SK-N-SH (cell line): ENCODE measurements around the gene NOD2. TPM values are rescaled to one million over a fixed set of nuclear protein-coding genes. Genes with fewer than 3 reads are reported as not detected.

Experiments
- CTCF ChIA-PET: fragments of 300-600, 350-600 bp; formaldehyde crosslinking; extraction: SDS; loops from one replicate; lab custom pipeline; 2021; lab: Yijun Ruan, JAX
- POLR2A ChIA-PET: fragments of 350-600 bp; sonication (Branson Sonifier 250); formaldehyde crosslinking; extraction: SDS; loops from one replicate; lab custom pipeline; 2020; ENCODE audit warnings: antibody characterized with exemption, inconsistent platforms; lab: Yijun Ruan, JAX
- DNase-seq: peaks from one replicate; pipeline ENCODE4 v3.0.0; 2012
- H2AFZ ChIP-seq: fragments of 200-600 bp; sonication (generic); 2 replicates; pipeline ENCODE4 v1.8.1; 2016; ENCODE audit warnings: antibody characterized with exemption, mild to moderate bottlenecking, low read depth
- H3F3A ChIP-seq: fragments of 200-600 bp; sonication (generic); replicated peaks from 2 replicates; pipeline ENCODE3; 2016; ENCODE audit warnings: antibody characterized with exemption, mild to moderate bottlenecking; ENCODE audit not compliant: insufficient read depth
- H3K27ac ChIP-seq, 2 experiments: fragments of 200-500 bp in 1 of 2; fragments of 200-600 bp in 1 of 2; sonication (Bioruptor generic) in 1 of 2; sonication (generic), shearing (Covaris generic) in 1 of 2; 2 replicates each; pipeline versions ENCODE4 v1.5.1 to v1.6.1; 2014 to 2016; ENCODE audit warnings: low read depth in 2 of 2, inconsistent platforms in 1 of 2, low read length in 1 of 2, mild to moderate bottlenecking in 1 of 2, mixed read lengths in 1 of 2
- H3K27me3 ChIP-seq: fragments of 200-600 bp; sonication (generic), shearing (Covaris generic); 2 replicates; pipeline ENCODE4 v1.6.1; 2016; ENCODE audit warnings: mixed run types; ENCODE audit not compliant: insufficient read depth
- H3K36me3 ChIP-seq, 2 experiments: fragments of 200-500 bp in 1 of 2; fragments of 200-600 bp in 1 of 2; sonication (Bioruptor generic) in 1 of 2; sonication (generic) in 1 of 2; replicated peaks in 1 of 2; 2 replicates each; pipeline versions ENCODE3 to v1.5.1; 2014 to 2016; ENCODE audit warnings: low read length in 1 of 2, mild to moderate bottlenecking in 1 of 2; ENCODE audit not compliant: insufficient read depth in 2 of 2, control insufficient read depth in 1 of 2
- H3K4me1 ChIP-seq, 2 experiments: fragments of 200-500 bp in 1 of 2; fragments of 200-600 bp in 1 of 2; sonication (Bioruptor generic) in 1 of 2; sonication (generic), shearing (Covaris generic) in 1 of 2; 2 replicates each; pipeline versions ENCODE4 v1.5.1 to v1.6.1; 2014 to 2016; ENCODE audit warnings: low read depth in 1 of 2, low read length in 1 of 2, mixed run types in 1 of 2; ENCODE audit not compliant: insufficient read depth in 2 of 2, control insufficient read depth in 1 of 2
- H3K4me2 ChIP-seq: fragments of 200-600 bp; sonication (generic), shearing (Covaris generic); 2 replicates; pipeline ENCODE4 v1.6.1; 2017; ENCODE audit warnings: mixed run types
- H3K4me3 ChIP-seq, 2 experiments: fragments of 200-500 bp in 1 of 2; fragments of 200-600 bp in 1 of 2; sonication (Bioruptor generic) in 1 of 2; sonication (generic), shearing (Covaris generic) in 1 of 2; 2 replicates each; pipeline versions ENCODE4 v1.5.1 to v1.8.1; 2014 to 2016; ENCODE audit warnings: low read depth in 2 of 2, inconsistent platforms in 1 of 2, low read length in 1 of 2, mild to moderate bottlenecking in 1 of 2, mixed read lengths in 1 of 2, moderate library complexity in 1 of 2
- H3K79me2 ChIP-seq: fragments of 200-600 bp; sonication (generic); 2 replicates; pipeline ENCODE4 v1.8.1; 2017; ENCODE audit warnings: mild to moderate bottlenecking; ENCODE audit not compliant: insufficient read depth
- H3K9ac ChIP-seq: fragments of 200-600 bp; sonication (generic); 2 replicates; pipeline ENCODE4 v1.6.1; 2017; ENCODE audit warnings: mixed run types
- H3K9me2 ChIP-seq: fragments of 200-600 bp; sonication (generic); 2 replicates; pipeline ENCODE4 v1.6.1; 2017; ENCODE audit warnings: mixed run types
- H3K9me3 ChIP-seq: fragments of 200-600 bp; sonication (generic); 2 replicates; pipeline ENCODE4 v1.6.1; 2017; ENCODE audit warnings: mixed run types, mild to moderate bottlenecking, moderate library complexity
- H4K20me1 ChIP-seq: fragments of 200-600 bp; sonication (generic); 2 replicates; pipeline ENCODE4 v1.6.1; 2017; ENCODE audit warnings: mild to moderate bottlenecking, mixed run types; ENCODE audit not compliant: insufficient read depth
- CHD2 ChIP-seq: fragments of 150-350 bp; IDR thresholded peaks from 2 replicates; pipeline ENCODE4 v1.6.1; 2018; ENCODE audit warnings: low read length; ENCODE audit not compliant: partially characterized antibody
- EZH2phosphoT487 ChIP-seq: fragments of 200-600 bp; sonication (generic); IDR thresholded peaks from 2 replicates; pipeline ENCODE4 v1.6.1; 2017; ENCODE audit warnings: low read depth, mixed run types, mild to moderate bottlenecking, antibody characterized with exemption, moderate library complexity, borderline replicate concordance
- FOSL2 ChIP-seq: IDR thresholded peaks from 2 replicates; pipeline ENCODE4 v1.4.0; 2012; ENCODE audit warnings: low read depth, mild to moderate bottlenecking, moderate library complexity, borderline replicate concordance
- FOXM1 ChIP-seq: IDR thresholded peaks from 2 replicates; pipeline ENCODE4 v1.4.0; 2012; ENCODE audit warnings: low read depth, mild to moderate bottlenecking
- GABPA ChIP-seq: IDR thresholded peaks from 2 replicates; pipeline ENCODE4 v1.4.0; 2012; ENCODE audit warnings: low read depth, mild to moderate bottlenecking
- JUND ChIP-seq: IDR thresholded peaks from 2 replicates; pipeline ENCODE4 v1.4.0; 2012
- MXI1 ChIP-seq: IDR thresholded peaks from 2 replicates; pipeline ENCODE4 v1.6.1; 2012; ENCODE audit warnings: mild to moderate bottlenecking, low read depth, low read length, improper control_type of control experiment
- RAD21 ChIP-seq: IDR thresholded peaks from 2 replicates; pipeline ENCODE4 v1.6.1; 2012; ENCODE audit warnings: mild to moderate bottlenecking, low read length
- RFX5 ChIP-seq: IDR thresholded peaks from 2 replicates; pipeline ENCODE4 v1.6.1; 2012; ENCODE audit warnings: mild to moderate bottlenecking, improper control_type of control experiment, low read length
- SIN3A ChIP-seq: IDR thresholded peaks from 2 replicates; pipeline ENCODE4 v1.6.1; 2012; ENCODE audit warnings: low read depth, mild to moderate bottlenecking, low read length, moderate library complexity, borderline replicate concordance
- TAF1 ChIP-seq: IDR thresholded peaks from 2 replicates; pipeline ENCODE4 v1.6.1; 2012; ENCODE audit warnings: low read depth, mild to moderate bottlenecking, low read length, moderate library complexity, borderline replicate concordance
- TCF12 ChIP-seq: IDR thresholded peaks from 2 replicates; pipeline ENCODE4 v1.4.0; 2012
- TEAD4 ChIP-seq: IDR thresholded peaks from 2 replicates; pipeline ENCODE4 v1.4.0; 2012; ENCODE audit warnings: mild to moderate bottlenecking, borderline replicate concordance; ENCODE audit not compliant: insufficient read depth
- USF2 ChIP-seq: fragments of 150-350 bp; IDR thresholded peaks from 2 replicates; pipeline ENCODE4 v1.6.1; 2017; ENCODE audit warnings: antibody characterized with exemption, low read length, low read depth, borderline replicate concordance
- WGBS: methylation state at CpG from one replicate; pipeline ENCODE4 v1.1.6; 2017; ENCODE audit warnings: low lambda C conversion rate; 5-methylcytosine and 5-hydroxymethylcytosine counted together
- polyA plus RNA-seq, 3 experiments: library from polyadenylated mRNA; depleted of rRNA; stranded (reverse); fragments of >200 nt; gene quantifications; 2 replicates each; pipeline ENCODE4 v1.2.3, GENCODE V29; 2012
- TF ChIP-seq, protein P1 (sequence below): IDR thresholded peaks from 2 replicates; pipeline ENCODE4; 2012
- TF ChIP-seq, protein P2 (sequence below): fragments of 150-350 bp; IDR thresholded peaks from 2 replicates; pipeline ENCODE4 v1.6.1; 2016; ENCODE audit warnings: mild to moderate bottlenecking, low read depth, low read length

The NOD2 gene
- polyA plus RNA-seq, 1 of the 3 experiments (the other 2 are of a cell fraction) = not detected

DNA sequence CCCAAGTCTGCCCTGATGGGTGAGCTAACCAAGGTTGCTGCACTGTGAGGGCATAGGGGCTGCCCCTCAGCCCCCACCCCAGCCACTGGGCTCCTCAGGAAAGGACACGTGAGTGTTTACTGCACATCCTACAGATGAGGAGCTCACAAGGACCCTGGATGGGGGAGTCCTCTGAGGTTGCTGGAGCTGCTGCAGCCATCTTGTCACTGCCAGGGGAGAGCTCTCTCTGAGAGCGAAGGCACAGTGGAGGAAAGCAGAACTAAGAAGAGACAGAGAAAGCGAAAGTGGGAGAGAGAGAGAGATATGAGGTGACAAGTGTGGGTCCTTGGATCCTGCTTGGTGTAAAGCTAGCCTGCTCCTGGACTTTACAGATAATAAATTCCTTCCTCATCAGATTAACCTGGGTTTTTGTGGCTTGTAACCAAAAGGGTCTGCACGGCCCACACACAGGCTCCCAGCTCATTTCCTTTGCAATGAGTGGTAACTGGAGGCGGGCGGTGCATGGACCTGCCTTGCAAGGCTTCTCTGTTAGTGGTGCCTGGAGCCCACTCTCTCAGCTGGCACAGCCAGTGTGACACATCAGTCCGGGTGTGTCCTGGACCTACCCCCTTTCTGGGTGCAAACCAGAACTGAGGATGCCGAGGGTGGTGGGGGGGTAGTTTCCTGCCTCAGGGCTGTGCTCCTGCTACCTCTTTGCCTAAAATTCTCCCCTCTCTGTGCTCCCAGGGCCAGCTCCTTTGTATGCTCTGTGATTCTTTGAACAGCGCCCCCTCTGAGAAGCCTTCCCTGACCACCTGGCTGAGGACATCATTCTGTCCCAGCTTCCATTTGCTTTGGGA, 26.5 kb upstream of the NOD2 start:
- CTCF ChIA-PET = interaction anchor here (0.9 to 16.3 kb wide), 18 partner anchors 10 to 1315 kb away, joined by 3 to 326 read pairs (median 6); partner anchors contain the start of genes BRD7 and CNEP1R1
- Histone ChIP-seq H3F3A (no peaks in the 10 kb centered on the region), H4K20me1 (no peaks in the 10 kb centered on the region), H3K9me2 (no peaks in the 10 kb centered on the region), H3K36me3 (no peaks in the 10 kb centered on the region), H2AFZ (no peak overlapping the region), H3K27ac (no peak overlapping the region), H3K4me1 (no peaks in the 10 kb centered on the region; a peak in 1 of 4 replicates), H3K4me2 (no peak overlapping the region), H3K9me3 (no peaks in the 10 kb centered on the region), H3K9ac (no peak overlapping the region), H3K27me3 (no peaks in the 10 kb centered on the region), H3K79me2 (no peaks in the 10 kb centered on the region), H3K4me3 (no peak overlapping the region)
- WGBS = 73% methylated on average over 6 of the region's 9 CpGs
- POLR2A ChIA-PET = no interaction called here
- no peak for DNase-seq
- no peak for TF ChIP-seq SIN3A
- TF ChIP-seq RFX5 = no peak
- no peak for TF ChIP-seq TAF1
- TF ChIP-seq, protein P1, sequence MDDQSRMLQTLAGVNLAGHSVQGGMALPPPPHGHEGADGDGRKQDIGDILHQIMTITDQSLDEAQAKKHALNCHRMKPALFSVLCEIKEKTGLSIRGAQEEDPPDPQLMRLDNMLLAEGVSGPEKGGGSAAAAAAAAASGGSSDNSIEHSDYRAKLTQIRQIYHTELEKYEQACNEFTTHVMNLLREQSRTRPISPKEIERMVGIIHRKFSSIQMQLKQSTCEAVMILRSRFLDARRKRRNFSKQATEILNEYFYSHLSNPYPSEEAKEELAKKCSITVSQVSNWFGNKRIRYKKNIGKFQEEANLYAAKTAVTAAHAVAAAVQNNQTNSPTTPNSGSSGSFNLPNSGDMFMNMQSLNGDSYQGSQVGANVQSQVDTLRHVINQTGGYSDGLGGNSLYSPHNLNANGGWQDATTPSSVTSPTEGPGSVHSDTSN = no peak
- no peak for TF ChIP-seq GABPA
- no peak for TF ChIP-seq FOXM1
- TF ChIP-seq RAD21 = no peak
- no peak for TF ChIP-seq EZH2phosphoT487
- no peak for TF ChIP-seq TEAD4
- TF ChIP-seq FOSL2 = no peak
- no peak for TF ChIP-seq USF2

GRCh38 chr16:50667497-50668367, 25.7 kb upstream of the NOD2 start:
- ChIA-PET POLR2A (no interaction called here), CTCF (interaction anchor here (0.8 to 16.3 kb wide), 15 partner anchors 9 to 1314 kb away, joined by 3 to 326 read pairs (median 5); partner anchors contain the start of genes BRD7 and CNEP1R1)
- Histone ChIP-seq H3F3A (no peaks in the 10 kb centered on the region), H3K9me2 (no peaks in the 10 kb centered on the region), H3K4me2 (no peak overlapping the region), H4K20me1 (no peaks in the 10 kb centered on the region), H3K9me3 (no peaks in the 10 kb centered on the region), H3K27me3 (no peaks in the 10 kb centered on the region), H3K4me1 (no peaks in the 10 kb centered on the region; a peak in 1 of 4 replicates), H3K36me3 (no peaks in the 10 kb centered on the region), H3K4me3 (no peak overlapping the region), H3K79me2 (no peaks in the 10 kb centered on the region), H3K27ac (no peak overlapping the region), H3K9ac (no peak overlapping the region), H2AFZ (no peak overlapping the region)
- 62% methylated on average over 14 of the region's 21 CpGs for WGBS
- TF ChIP-seq RAD21 = no peak
- TF ChIP-seq, protein P2, sequence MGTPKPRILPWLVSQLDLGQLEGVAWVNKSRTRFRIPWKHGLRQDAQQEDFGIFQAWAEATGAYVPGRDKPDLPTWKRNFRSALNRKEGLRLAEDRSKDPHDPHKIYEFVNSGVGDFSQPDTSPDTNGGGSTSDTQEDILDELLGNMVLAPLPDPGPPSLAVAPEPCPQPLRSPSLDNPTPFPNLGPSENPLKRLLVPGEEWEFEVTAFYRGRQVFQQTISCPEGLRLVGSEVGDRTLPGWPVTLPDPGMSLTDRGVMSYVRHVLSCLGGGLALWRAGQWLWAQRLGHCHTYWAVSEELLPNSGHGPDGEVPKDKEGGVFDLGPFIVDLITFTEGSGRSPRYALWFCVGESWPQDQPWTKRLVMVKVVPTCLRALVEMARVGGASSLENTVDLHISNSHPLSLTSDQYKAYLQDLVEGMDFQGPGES = no peak
- no peak for TF ChIP-seq MXI1
- no peak for TF ChIP-seq JUND
- no peak for TF ChIP-seq TCF12
- TF ChIP-seq CHD2 = no peak
- no peak for DNase-seq
